ENCODE results near the gene SCARB1. TPM values are rescaled to one million over a fixed set of nuclear protein-coding genes. Genes with fewer than 3 reads are reported as not detected.
A peak's percentile ranks its signal among the peaks of the same experiment; 100 is the strongest.

Gene SCARB1
- total RNA-seq, 1 experiment from 2014 or later: 31.3 TPM

GRCh38 chr12:124868252-124869058 is 4.8 kb upstream of the SCARB1 start:
- H3K79me2 ChIP-seq (ENCODE audit: insufficient read depth, low read length): no peaks in the 10 kb centered on the region
- Mint-ChIP-seq H3K9me3 (no peaks in the 10 kb centered on the region), H3K4me3 (no peak overlapping the region), H3K27ac (peak overlapping the region in 1 of 3 experiments; percentile 70; a peak in 1 of 7 replicates), H3K4me1 (peaks cover 16 to 19% of the 10 kb centered on the region in 2 experiments), H3K36me3 (ENCODE audit: insufficient read depth in 1 of 3, low read depth in 3 of 3) (no peaks in the 10 kb centered on the region; a peak in 1 of 7 replicates), H3K27me3 (ENCODE audit: low read depth) (peaks cover 20% of the 10 kb centered on the region)
- no peak overlapping the region for H3K56ac ChIP-seq (ENCODE audit: insufficient read length, low read depth, low read length)
- H2AFZ ChIP-seq (ENCODE audit: low read length): no peak overlapping the region
- no peak overlapping the region for H4K91ac ChIP-seq (ENCODE audit: insufficient read length, low read depth, low read length)
- no peak overlapping the region for H3K9ac ChIP-seq (ENCODE audit: extremely low read depth, insufficient read length, low read length)
- TF ChIP-seq CTCF (conservative IDR thresholded peaks at IDR 0.05): no peak
- no peak overlapping the region for H3T11ph ChIP-seq (ENCODE audit: low read length)
- no peak overlapping the region for H2BK15ac ChIP-seq (ENCODE audit: low read depth, low read length)
- H2AK5ac ChIP-seq (ENCODE audit: insufficient read length, low read length): no peak overlapping the region
- H2BK20ac ChIP-seq (ENCODE audit: low read depth, low read length, poor library complexity, severe bottlenecking): no peak overlapping the region
- no peak overlapping the region for H3K14ac ChIP-seq (ENCODE audit: insufficient read depth, low read length)
- H3K4me1 ChIP-seq (ENCODE audit: insufficient read depth, low read length): no peaks in the 10 kb centered on the region; the same call in 1 of the 2 replicates
- H3K27ac ChIP-seq (ENCODE audit: insufficient read length, low read depth, low read length): no peak overlapping the region
- H3K18ac ChIP-seq (ENCODE audit: insufficient read length, low read depth, low read length): no peak overlapping the region
- no peaks in the 10 kb centered on the region; the same call in 1 of the 2 replicates for H3K27me3 ChIP-seq (ENCODE audit: insufficient read depth, low read length)
- no CpG with 5 or more reads among the region's 11 CpGs for WGBS (ENCODE audit: extremely low coverage, insufficient read length, low lambda C conversion rate)
- no peak overlapping the region for H2BK5ac ChIP-seq (ENCODE audit: insufficient read length, low read length)
- H3K9me3 ChIP-seq (ENCODE audit: control insufficient read depth, low read depth, low read length): no peaks in the 10 kb centered on the region
- no peak overlapping the region for H4K8ac ChIP-seq (replicated peaks; ENCODE audit: insufficient read length, low read depth, low read length)
- H3K23me2 ChIP-seq (ENCODE audit: insufficient read length, low read depth, low read length, poor library complexity, severe bottlenecking): peaks cover 3% of the 10 kb centered on the region
- H3K4me2 ChIP-seq (ENCODE audit: insufficient read depth, insufficient read length, low read length): no peak overlapping the region
- H4K5ac ChIP-seq (ENCODE audit: insufficient read length, low read depth, low read length): no peak overlapping the region
- no peak for DNase-seq
- no peak overlapping the region for H2BK12ac ChIP-seq (ENCODE audit: insufficient read length, low read depth, low read length)
- H4K20me1 ChIP-seq (ENCODE audit: control insufficient read depth, insufficient read depth, insufficient read length): no peaks in the 10 kb centered on the region
- no peaks in the 10 kb centered on the region for H3K79me1 ChIP-seq (ENCODE audit: insufficient read depth, low read depth, low read length, poor library complexity, severe bottlenecking)
- H3K23ac ChIP-seq (ENCODE audit: insufficient read length, low read depth, low read length): no peak overlapping the region
- no peak overlapping the region for H3K4ac ChIP-seq (ENCODE audit: low read depth, low read length)
- H2BK120ac ChIP-seq (ENCODE audit: low read depth, low read length, poor library complexity, severe bottlenecking): no peak overlapping the region
